Activated naive CD4-positive, alpha-beta T cell treated with anti-CD3 and anti-CD28 coated beads, Interleukin-2, amount 50 U/mL, for 16 hours (primary cell): ENCODE measurements around the gene DLG2.
"Not testable (repeated sequence)": the region's sequence is repeated elsewhere in the genome, so short reads cannot be mapped to it uniquely, and the experiment has no call there.

ENCODE experiments used
- DNase-seq: peaks from one replicate; pipeline ENCODE4 v3.0.0-alpha.2; 2020

DLG2 gene

GRCh38 chr11:84884836-84885235, 742.3 kb downstream of the DLG2 start:
- DNase-seq: no peak

- DNase-seq: no peak
Measured at GRCh38 chr11:84882056-84882455, 745.1 kb downstream of the DLG2 start.

GRCh38 chr11:84871116-84871515, 756.0 kb downstream of the DLG2 start:
- no peak for DNase-seq

- DNase-seq: no peak
Measured at GRCh38 chr11:84870486-84870885, 756.7 kb downstream of the DLG2 start.

- DNase-seq: no peak
Measured at GRCh38 chr11:84866922-84867321, 760.2 kb downstream of the DLG2 start.

GRCh38 chr11:84865791-84866535, 761.2 kb downstream of the DLG2 start:
- DNase-seq: no peak

- no peak for DNase-seq
Measured at GRCh38 chr11:84865257-84865656, 761.9 kb downstream of the DLG2 start.

- DNase-seq: no peak
Measured at GRCh38 chr11:84857746-84858145, 769.4 kb downstream of the DLG2 start.

GRCh38 chr11:84855508-84856245, 771.5 kb downstream of the DLG2 start:
- no peak for DNase-seq

- no peak for DNase-seq
Measured at GRCh38 chr11:84854498-84854880, 772.7 kb downstream of the DLG2 start.

GRCh38 chr11:84853841-84854497, 773.2 kb downstream of the DLG2 start:
- no peak for DNase-seq

GRCh38 chr11:84847842-84848241, 779.3 kb downstream of the DLG2 start:
- no peak for DNase-seq

GRCh38 chr11:84840201-84840600, 786.9 kb downstream of the DLG2 start:
- DNase-seq: not testable (repeated sequence)

GRCh38 chr11:84837402-84838069, 789.6 kb downstream of the DLG2 start:
- no peak for DNase-seq

GRCh38 chr11:84836371-84836770, 790.8 kb downstream of the DLG2 start:
- no peak for DNase-seq

- DNase-seq: no peak
Measured at GRCh38 chr11:84833488-84834088, 793.6 kb downstream of the DLG2 start.

- no peak for DNase-seq
Measured at GRCh38 chr11:84830372-84830771, 796.8 kb downstream of the DLG2 start.

- no peak for DNase-seq
Measured at GRCh38 chr11:84829162-84829561, 798.0 kb downstream of the DLG2 start.

- DNase-seq: no peak
Measured at GRCh38 chr11:84828616-84829015, 798.5 kb downstream of the DLG2 start.

- DNase-seq: no peak
Measured at GRCh38 chr11:84825106-84825660, 802.0 kb downstream of the DLG2 start.

GRCh38 chr11:84824624-84825023, 802.5 kb downstream of the DLG2 start:
- no peak for DNase-seq

- DNase-seq: no peak
Measured at GRCh38 chr11:84819537-84819936, 807.6 kb downstream of the DLG2 start.

GRCh38 chr11:84819128-84819527, 808.0 kb downstream of the DLG2 start:
- no peak for DNase-seq
